Activated CD8-positive, alpha-beta memory T cell treated with anti-CD3 and anti-CD28 coated beads, Interleukin-2, amount 50 U/mL, for 4 hours (primary cell): ENCODE data around the gene NFYA.
"Not testable (repeated sequence)": the region's sequence is repeated elsewhere in the genome, so short reads cannot be mapped to it uniquely, and the experiment has no call there.

ENCODE experiments used
- DNase-seq: peaks from one replicate; pipeline ENCODE4 v3.0.0-alpha.2; 2020

Gene NFYA

DNA sequence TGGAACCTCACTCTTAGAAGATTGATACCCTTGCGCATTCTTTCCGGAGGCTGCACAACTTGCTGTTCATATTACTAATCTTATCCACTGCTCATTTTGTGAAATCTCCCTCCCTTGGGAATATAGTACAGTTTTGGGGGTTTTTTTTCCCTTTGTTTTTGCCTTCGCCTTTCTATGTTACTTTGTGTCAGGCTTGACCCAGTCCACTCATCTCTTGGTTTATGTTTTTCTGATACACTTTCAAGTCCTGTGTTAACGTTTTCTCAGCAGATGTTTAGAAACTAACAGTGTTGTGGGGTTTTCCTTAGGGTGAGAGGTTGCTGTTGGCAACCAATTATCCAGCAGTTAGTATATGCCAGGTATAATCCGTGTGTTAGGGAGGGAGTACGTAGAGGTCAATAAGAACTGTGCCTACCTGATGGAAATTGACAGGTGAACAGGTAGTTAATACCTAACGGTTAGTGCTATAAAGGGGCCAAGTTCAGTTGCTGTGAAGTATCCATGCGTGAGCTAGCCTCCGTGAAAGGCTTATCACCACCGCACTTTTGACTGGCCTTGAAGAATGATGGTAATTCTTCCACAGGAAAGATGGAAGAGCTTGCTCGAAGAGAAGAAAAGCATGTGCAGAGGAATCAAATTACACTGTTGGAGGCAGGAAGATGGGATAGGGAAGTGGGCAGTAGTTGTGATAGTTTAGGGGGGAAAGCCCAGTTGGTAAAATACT lies 1.4 kb downstream of the NFYA start:
- no peak for DNase-seq

GRCh38 chr6:41074692-41075436 lies 2.1 kb downstream of the NFYA start:
- no peak for DNase-seq

DNA sequence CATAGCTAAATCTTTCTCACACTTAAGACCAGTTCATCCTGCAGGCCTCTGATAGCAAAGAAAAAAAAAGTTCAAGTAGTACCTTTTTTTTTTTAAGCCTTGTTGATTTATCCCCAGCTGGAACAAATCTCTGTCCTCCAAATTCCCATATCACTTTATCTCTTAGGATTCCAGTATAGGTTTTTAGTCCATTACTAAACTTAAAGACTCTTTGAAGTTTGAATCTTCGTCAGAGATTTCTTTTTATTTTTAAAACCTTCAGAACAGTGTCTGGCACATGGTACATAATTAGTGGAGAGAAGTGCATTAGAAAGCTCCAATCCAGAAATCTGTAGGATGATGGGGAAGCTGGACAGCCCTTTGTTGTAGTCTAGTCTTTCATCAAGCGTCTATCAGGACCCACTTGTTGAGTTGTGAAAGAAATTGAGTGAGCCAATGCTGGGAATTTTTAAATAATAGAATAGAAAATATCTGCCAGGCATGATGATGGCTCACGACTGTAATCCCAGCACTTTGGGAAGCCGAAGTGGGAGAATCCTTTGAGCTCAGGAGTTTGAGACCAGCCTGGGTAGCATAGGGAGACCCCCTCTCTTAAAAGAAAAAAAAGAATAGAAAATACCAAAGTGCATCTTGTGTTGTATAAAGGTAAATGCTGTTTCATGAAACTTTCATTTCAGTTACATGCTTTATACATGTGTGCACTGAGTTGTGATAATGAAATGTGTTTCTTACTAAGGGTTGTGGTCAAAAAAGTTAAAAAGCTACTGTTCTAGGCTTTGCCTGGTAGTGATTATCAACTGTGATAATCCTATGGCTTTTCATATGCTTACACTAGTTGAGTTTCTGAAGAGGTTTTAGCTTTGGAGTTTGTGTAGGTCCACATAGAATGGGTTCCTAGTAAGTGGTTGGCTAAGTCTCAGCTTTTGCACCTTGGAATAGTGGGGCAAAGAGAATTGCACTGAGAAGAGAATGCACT lies 3.2 kb downstream of the NFYA start:
- no peak for DNase-seq

GRCh38 chr6:41077536-41077935 lies 4.8 kb downstream of the NFYA start:
- no peak for DNase-seq

DNA sequence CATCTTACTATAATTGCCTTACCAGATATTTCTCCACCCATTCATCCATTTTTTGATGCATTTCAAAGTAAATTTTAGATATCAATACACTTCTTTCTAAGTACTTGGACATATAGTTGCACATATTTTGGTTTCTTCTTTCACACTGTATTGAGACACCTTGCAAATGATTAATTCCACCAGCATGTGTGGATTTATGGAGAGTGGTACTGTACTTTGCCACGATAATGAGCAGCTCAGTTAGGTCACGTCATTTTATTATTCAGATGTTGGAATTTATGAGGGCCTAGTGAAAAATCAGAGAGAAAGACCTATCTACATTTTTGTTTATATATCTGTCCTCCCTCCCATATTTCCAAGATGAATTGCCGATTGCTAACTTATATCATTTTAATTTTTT lies 5.3 kb downstream of the NFYA start:
- DNase-seq: no peak

GRCh38 chr6:41079080-41079479 lies 6.3 kb downstream of the NFYA start:
- DNase-seq: no peak

- DNase-seq: no peak
These were observed 7.8 kb downstream of the NFYA start for GRCh38 chr6:41080621-41081020.

GRCh38 chr6:41083072-41083471 lies 10.3 kb downstream of the NFYA start:
- no peak for DNase-seq

GRCh38 chr6:41085182-41085581 lies 12.4 kb downstream of the NFYA start:
- no peak for DNase-seq

- DNase-seq: no peak
These were observed 15.7 kb downstream of the NFYA start for GRCh38 chr6:41088451-41088850.

GRCh38 chr6:41090841-41091761 lies 18.3 kb downstream of the NFYA start:
- DNase-seq: no peak

GRCh38 chr6:41092421-41093140 lies 19.8 kb downstream of the NFYA start:
- DNase-seq: no peak

- no peak for DNase-seq
These were observed 21.0 kb downstream of the NFYA start for GRCh38 chr6:41093729-41094128.

- DNase-seq: no peak
These were observed 24.8 kb downstream of the NFYA start for GRCh38 chr6:41097467-41098090.

DNA sequence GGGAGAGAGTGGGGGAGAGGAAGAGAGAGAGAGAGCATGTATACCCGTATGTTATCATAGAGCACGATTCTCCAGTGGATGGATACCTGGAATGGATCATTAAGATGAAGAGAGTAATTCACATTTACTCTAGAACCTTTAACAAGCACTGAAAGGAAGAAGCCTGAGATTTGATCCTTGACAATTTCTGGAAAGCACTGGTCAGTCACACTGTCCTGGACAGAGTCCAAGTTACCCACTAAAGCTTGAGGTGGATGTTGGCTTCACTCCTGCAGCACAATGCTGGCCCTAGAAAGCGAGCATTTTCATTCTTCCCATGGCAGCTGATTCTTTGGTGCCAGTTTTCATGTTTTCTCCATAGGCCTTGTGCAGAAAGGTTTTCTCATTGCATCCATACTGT lies 25.6 kb downstream of the NFYA start:
- DNase-seq: no peak

- no peak for DNase-seq
These were observed 28.1 kb downstream of the NFYA start for GRCh38 chr6:41100871-41101287.

GRCh38 chr6:41103847-41104246 lies 31.1 kb downstream of the NFYA start:
- DNase-seq: no peak

GRCh38 chr6:41111017-41111416 lies 38.2 kb downstream of the NFYA start:
- DNase-seq: no peak

DNA sequence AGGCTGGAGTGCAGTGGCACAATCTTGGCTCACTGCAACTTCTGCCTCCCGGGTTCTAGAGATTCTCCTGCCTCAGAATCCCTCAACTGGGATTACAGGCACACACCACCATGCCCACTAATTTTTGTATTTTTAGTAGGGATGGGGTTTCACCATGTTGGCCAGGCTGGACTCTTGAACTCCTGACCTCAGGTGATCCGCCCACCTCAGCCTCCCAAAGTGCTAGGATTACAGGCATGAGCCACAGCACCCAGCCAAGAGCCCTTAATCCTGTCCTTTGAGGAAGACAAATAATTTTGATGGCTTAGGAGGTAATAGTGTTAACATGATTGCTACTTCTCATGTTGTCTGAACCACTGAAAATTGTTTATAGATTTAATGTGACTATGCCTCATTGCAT lies 42.3 kb downstream of the NFYA start:
- DNase-seq: not testable (repeated sequence)

DNA sequence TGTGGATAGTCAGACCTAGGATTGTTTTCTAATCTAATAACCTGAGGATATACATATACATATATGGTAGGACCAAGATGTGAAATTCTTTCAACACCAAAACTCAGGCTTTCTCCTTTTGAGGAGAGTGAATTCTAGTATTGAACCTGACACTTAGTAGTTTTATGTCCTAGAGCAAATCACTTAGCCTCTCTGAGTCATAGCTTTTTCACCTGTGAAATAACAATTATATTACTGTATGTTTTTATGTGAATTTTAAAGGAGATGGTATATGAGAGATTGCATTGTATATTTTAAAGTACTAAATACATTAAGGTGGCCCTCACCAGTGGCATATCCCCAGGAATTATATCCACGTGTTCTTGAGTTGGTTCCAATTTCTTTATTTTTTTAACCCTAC lies 46.7 kb downstream of the NFYA start:
- no peak for DNase-seq

- no peak for DNase-seq
These were observed 47.3 kb downstream of the NFYA start for GRCh38 chr6:41120058-41120457.
